Eye (tissue), 1 donor: ENCODE measurements around the gene C8G.

ENCODE experiments used
- DNase-seq: peaks from one replicate; pipeline ENCODE4 v3.0.0-alpha.2; 2015

Gene C8G

DNA sequence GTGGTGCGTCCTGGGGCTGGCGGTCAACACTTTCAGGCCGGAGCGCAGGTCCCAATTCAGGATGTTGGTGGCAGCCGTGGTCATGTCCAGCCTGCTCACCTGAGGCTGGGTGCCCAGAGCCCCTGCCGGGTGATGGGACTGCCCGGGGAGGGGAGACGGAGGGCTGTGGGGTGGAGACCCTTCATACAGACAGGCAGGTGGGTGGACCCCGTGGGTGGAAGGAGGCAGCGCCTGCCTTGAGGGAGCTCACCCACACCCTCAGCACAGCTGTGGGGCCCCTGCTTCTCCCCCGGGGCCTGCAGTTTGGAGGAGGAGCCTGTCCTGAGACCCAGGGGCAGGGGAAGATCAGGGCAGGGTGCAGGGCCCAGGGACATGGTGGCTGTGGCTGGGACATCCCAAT is 25.3 kb downstream of the C8G start:
- no peak for DNase-seq

DNA sequence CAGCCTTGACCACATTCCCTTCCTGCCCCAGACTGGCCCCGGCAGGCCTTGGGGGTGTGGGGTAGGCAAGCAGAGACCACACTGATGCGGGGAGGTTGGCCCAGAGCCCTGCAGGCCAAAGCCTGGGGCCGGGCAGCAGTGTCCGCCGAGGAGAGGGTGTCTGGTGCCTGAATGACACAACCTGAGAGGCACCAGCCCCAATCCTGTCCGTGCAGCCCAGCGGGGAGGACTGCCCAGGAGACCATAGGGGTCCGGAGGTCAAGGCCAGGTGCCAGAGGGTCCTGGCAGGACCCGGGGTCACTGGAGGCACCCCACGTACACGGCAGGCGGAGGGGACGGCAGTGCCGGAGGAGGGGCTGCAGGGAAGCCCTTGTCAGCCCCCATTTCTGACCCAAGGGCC is 26.7 kb downstream of the C8G start:
- DNase-seq: no peak

DNA sequence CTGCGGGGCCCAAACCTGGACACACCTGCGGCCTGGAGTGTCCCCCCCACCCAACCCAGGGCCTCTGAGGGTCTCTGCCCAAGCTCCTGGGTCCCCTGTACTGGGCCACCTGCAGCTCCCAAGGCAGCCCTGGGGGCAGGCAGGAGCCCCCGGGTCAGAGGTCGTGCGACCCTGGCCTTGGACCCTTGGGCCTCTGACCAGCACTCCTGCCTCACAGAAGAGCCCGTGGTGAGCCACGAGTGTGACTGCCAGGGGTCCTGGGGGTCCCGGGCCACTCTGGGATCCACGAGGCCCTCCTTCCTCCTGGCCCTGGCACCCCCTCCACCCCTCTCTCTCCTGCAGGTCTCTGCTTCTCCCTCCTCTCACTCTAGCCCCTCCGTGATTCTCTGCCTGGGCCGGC is 27.3 kb downstream of the C8G start:
- no peak for DNase-seq

DNA sequence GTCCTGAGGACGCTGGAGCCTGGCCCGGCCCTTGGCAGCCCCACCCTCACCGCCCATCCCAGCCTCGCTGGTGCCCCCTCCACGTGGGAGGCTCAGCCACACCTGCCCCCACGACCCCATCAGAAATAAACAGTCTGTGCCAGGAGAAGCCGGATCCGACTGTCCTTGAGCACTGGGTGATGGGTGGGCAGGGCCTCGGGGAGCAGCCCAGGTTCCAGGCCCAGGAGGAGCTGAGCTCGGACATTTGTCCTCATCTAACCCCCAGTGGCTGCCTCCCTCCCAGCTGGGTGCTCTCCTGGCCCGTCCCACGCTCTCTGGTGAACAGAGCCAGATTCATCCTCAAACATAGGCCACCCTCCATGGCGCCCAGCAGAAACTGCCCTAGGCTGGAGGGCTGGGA is 27.7 kb downstream of the C8G start:
- no peak for DNase-seq

DNA sequence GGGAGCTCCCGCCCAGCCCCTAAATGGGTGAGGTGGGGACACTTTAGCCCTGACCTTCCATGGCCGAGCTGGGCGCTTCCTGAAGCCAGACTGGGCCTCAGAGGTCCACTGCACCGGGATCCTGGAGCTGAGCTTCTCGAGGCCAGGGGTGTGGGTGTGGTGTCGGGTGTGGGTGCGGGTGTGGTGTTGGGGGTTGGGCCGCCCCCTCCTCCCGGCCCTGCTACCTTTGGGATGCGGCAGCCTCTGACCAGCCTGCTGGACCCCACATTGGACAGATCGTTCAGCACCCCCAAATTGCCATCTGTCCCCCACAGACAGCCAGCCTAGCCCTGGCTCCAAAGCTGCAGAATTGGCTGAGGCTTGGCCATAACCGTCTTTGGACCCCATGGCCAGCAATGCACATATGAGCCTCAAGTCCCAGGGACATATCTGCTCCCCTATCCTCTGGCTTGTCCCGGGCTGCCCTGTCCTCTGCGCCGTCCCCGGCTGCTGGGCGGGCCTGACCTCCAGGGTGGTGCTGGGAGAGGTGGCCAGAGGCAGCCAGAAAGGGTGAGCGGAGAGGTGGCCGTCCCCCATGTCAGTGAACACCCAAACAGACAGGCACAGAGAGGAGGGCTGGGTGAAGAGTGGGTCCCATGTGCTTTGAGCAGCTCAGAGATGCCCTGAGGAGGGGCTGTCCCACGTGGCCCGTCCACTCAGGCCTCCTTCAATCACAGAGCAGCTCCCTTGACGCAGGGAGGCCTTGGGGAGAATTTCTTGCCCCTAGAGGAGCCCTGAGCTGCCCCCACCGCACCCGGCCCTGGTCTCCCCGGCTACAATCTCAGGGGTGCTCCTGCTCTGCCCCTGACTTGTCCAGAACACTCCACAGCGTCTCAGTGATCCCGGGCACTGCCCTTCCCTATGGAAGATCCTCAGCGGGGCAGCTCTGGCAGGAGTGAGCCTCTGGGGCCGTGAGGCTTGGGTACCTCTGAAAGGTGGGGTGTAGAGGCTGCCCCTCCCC is 28.9 kb downstream of the C8G start:
- no peak for DNase-seq

DNA sequence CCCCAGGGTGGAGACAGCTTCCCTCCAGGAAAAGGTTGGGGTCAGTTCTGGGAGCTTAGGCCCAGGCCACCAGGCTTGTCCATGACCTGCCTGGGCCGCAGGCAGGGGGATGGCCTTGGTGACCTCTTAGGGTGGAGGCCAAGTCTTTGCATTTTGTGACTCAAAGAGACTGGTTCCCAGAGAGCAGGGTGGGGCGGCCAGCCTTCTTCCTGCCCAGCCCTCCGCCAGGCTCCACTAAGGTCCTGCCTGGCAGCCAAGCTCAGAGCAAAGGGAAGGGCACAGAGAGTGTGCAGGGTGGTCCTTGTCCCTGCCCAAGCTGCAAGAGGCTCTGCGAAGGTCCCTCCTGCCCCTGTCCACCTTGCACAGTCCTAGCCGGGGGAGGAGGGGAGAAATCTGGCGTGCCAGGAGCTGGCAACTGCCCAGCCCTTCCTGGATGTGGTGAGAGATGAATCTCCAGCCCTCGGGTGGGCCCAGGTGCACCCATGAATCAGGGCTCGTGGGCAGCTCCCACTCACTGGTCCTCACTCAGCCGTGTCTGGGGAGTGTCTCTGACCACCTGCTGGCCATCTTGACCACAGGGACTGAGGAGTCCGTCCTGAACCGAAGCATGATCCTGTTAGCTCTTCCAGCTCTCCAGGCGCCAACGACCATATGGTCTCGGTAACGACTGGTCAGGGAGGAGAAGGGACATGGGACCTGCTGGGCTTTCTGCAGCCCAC is 29.9 kb downstream of the C8G start:
- DNase-seq: no peak

DNA sequence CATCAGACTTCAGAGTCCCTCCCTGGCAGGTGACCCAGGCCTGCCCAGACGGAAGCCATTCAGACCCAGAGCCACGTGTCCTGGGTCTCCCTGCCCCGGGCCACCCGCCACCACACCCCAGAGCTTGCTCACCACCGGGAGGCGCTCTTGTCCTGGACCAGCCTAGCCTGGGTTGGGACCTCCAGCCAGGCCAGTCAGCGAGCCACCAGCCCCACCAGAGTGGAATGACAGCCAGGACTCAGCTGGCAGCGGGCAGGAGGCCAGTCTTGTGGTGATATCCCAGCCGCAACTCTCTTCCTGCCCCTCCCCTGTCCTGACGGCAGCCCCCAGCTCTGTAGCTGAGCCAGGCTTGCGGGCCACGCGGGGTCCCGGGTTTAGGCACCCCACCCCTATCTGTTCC is 30.6 kb downstream of the C8G start:
- no peak for DNase-seq

DNA sequence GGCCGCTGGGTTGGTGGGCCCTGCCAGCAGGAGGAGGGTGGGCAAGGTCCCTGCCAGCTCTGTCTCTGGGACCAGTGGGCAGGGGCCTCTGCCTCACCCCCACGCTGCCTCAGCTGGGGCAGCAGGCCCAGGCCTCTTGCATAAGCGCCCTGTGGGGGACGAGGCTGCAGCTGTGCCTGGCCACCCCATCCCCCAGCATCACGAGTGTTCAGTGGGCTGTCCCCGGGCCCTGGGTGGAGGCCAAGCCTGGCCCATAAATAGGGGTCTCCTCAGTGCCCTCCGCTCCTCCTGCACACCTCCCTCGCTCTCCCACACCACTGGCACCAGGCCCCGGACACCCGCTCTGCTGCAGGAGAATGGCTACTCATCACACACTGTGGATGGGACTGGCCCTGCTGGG is 32.2 kb downstream of the C8G start, which contains the start of gene PTGDS:
Gene PTGDS (plus strand): TSS at position 282 of the 400 bp plus-strand sequence. CDS start 75 bp downstream, at position 357.
- DNase-seq: peak; percentile 42

DNA sequence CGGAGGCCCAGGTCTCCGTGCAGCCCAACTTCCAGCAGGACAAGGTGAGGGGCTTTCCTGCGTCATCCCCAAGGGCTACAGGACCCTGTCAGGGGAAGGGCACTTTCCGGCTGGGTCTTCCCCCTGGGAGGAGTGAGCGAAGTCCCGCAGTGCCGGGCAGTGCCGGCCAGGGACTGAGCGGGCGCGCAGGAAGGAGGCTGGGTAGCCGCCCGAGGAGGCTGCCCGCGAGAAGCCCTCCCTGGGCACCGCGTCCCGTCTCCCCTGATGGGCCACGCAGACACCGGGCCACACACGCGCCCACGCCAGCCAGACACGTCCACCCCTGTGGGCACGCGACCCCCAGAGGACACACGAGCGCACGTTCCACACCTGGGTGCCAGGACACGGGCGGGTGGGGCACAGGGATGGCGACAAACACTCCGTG is 32.6 kb downstream of the C8G start:
- no peak for DNase-seq

DNA sequence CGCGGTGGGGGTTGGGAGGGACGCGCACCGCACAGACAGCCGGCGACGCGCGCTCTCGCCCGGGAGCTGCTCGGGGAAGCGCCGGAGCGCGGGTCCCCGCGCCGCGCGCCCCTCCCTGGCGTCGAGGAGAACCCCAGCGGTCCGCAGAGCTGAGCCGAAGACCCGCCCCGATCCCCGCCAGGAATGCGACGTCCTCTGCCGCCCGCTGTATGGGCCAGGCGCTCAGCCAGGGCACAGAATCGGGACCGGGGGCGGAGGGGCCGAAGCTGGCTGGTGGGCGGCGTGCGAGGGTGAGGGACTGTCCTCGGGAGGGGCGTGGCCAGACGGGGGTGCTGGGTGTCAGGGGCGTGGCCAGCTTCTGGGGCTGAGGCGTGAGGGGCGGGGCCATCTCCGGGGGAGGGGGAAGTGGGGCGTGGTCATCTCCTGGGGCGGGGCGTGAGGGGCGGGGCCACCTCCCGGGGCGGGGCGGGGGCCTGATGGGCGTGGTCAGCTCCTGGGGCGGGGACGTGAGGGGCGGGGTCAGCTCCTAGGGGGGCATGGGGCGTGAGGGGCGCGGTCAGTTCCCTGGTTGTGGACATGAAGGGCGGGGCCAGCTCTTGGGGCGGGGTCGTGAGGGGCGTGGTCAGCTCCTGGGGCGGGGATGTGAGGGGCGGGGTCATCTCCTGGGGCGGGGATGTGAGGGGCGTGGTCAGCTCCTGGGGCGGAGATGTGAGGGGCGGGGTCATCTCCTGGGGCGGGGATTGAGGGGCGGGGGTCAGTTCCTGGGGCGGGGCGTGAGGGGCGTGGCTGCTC is 33.2 kb downstream of the C8G start:
- peak; percentile 83 for DNase-seq

DNA sequence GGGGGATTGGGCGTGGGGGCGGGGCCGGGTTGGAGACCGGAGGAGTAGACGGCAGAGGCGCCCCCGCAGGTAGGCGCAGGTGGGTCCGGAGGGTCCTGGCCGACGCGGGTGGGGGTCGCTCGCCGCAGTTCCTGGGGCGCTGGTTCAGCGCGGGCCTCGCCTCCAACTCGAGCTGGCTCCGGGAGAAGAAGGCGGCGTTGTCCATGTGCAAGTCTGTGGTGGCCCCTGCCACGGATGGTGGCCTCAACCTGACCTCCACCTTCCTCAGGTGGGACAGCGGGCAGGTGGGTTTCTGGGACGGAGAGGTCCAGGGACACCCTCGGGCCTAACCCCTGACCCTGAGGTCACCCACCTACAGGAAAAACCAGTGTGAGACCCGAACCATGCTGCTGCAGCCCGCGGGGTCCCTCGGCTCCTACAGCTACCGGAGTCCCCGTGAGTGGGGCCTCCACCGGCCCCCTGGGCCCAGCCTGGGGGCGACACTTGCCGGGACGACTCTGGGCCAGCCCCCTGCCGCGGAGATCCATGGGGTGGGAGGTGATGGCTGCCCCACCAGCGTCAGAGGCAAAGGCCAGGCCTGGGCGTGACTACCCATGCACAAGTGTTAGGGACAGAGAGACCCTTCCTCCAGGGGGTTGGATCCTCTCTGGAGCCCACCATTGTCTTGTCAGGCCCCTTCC is 34.0 kb downstream of the C8G start:
- DNase-seq: no peak

DNA sequence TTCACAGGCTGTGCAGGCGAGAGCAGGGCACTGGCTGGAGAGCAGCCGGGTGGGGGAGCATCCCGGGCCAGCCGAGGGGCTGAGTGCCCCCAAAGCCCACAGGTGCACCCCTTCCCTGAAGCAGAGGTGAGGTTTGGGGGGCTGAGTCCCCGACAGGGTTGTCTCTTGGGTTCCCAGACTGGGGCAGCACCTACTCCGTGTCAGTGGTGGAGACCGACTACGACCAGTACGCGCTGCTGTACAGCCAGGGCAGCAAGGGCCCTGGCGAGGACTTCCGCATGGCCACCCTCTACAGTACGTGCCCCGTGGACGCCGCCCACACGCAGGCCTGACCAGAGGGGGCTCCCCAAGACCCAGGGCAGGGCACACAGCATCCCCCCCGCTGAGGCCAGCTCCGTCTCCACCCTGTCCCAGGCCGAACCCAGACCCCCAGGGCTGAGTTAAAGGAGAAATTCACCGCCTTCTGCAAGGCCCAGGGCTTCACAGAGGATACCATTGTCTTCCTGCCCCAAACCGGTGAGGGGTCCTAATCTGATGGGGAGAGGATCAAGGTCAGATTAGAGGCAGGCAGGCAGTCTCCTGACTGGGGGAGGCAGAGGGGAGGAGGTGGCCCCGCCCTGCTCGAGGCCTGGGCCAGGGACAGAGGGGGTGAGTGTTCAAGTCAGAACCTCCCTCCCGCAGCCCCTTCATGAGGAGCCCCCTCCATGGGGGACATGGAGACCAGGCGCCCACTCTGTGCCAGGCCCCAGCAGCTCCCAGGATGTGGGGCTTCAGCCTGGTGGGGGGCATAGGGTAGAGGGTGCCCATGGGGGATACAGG is 34.9 kb downstream of the C8G start:
- no peak for DNase-seq

DNA sequence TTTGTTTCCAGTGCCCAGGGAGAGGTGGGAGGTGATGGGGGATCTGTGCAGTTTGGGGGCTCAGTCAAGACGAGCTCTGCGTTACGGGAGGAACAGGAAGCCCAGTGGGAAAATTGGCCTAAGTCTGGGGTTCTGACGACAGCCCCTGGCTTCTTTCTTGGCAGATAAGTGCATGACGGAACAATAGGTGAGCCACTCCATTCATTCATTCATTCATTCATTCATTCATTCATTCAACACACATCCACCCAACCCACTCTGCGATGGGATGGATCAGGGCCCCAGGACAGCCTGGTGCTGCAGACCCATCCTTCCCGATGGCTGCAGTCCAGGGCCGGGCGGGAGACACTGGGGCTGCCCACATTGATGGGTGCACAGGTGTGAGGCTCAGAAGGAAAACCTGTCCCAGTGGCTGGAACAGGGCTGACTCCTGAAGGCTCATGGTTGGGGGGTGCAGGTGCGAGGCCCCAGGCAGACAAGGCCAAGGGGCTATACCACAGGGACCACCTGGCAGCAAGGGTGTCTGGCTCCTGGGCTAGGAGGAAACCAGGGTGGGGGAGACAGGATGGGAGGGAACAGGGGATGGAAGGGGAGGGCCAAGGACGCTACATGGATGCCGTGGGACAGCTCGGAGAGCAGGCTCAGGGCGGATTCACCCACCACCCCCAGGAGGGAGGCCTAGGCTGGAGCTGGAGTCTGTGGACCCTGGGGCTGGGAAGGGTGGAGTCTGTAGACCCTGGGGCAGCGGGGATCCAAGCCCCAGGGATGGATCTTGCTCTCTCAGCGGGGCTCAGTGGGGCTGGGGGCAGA is 35.8 kb downstream of the C8G start:
- DNase-seq: no peak

DNA sequence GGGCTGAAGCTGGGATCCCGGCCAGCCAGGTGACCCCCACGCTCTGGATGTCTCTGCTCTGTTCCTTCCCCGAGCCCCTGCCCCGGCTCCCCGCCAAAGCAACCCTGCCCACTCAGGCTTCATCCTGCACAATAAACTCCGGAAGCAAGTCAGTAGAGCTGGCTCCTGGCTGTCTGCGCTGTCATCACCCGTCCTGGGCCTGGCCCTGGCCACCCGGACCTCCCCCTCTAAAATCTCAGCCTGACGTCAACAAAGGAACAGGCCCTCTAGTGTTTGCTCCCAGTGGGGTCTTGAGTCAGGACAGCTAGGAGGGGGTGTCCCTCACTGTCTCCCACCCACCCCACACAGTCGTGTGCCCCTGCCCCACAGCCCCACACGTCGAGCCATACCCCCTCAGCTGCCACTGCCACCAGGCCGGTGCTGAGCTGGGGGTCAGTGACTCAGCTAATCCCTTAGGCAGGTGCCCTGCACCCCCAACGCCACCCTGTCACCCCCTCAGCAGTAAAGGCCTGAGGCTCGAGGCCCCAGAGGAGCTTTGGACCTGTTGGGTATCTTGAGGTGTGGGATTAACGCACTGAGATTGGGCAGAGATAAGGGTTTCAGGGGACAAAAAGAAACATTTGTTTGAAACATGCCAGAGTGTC is 36.7 kb downstream of the C8G start:
- no peak for DNase-seq

DNA sequence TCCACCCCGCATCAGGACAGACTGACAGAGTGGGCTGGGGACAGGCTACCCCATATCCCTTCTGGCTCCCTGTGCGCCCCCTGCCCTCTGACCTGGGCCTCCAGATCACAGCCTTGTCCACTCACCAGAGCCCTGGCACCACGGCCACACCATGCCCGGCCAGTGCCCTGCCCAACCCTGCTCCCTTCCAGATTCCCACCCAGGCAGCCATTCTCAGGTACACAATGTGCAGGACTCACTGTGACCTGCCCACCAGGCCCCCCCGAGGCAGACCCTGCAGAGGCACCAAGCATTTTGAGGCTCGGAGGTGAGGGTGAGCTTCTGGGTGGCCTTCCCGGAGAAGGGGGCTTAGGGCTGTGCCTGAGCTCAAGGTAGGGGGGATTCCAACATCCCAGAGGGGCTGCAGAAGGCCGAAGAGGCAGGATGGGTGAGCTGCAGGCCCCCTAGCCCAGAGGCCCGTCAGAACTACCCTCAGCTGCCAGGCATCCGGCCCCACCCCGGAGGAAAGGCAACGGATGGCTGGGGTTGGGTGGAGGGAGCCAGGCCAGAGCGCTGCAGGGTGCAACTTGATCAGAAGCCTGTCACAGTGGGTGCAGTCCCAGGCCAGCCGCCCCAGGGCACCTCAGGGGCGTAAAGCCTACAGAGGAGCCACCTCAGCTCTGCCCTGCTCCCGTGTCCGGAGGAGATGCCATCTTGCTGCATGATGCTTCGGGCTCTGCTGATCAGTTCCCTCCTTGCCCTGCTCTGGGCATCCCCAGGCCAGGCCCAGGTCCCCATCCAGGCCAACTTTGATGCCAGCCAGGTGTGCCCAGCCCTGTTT is 37.4 kb downstream of the C8G start, which contains the start of gene LCNL1:
Gene LCNL1 (plus strand): TSS at position 762 of the 820 bp plus-strand sequence. CDS start 594 bp downstream, outside the sequence.
- DNase-seq: no peak

DNA sequence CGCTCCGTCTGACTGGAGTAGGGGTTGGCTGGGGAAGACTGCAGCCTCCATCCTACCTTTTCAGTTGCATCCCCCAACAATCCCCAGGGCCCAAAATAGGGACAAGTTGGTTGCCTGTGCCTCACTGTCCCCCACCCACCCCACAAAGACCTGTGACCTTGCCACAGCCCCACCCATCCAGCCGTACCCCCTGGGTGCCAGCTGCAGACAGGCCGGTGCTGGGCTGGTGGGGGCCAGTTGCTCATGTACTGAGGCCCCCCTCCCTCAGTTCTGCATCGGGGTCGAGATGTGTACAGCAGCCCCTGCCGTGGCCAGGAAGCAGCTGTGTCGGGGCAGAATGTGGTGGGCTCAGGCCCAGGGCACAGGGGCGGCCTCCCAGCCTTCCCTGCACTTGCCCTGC is 38.1 kb downstream of the C8G start:
- DNase-seq: no peak

DNA sequence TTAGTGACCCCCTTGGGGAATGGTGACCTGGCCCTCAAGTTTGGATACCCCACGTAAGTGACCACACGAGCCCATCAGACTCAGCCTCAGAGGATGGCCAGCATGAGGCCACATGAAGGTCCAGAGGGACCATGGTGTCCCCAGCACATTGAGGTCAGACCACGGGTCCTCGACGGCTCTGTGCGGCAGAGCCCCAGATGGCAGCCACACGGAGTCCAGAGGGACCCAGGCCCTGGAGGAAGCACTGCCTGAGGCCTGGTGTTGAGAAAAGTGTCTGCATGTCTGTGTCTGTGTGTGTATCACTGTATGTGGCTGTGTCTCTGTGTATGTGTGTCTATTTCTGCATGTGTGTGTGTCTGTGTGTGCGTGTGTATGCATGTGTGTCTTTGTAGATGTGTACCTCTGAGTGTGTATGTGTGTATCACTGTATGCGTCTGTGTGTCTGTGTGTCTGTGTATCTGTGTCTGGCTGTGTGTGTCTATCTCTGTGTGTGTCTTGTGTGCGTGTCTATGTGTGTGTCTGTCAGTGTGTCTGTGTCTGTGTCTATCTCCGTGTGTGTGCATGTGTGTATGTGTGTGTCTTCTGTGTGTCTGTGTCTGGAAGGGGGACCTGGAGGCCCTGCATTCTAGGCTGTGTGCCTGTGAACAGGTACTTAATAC is 38.7 kb downstream of the C8G start:
- DNase-seq: no peak

DNA sequence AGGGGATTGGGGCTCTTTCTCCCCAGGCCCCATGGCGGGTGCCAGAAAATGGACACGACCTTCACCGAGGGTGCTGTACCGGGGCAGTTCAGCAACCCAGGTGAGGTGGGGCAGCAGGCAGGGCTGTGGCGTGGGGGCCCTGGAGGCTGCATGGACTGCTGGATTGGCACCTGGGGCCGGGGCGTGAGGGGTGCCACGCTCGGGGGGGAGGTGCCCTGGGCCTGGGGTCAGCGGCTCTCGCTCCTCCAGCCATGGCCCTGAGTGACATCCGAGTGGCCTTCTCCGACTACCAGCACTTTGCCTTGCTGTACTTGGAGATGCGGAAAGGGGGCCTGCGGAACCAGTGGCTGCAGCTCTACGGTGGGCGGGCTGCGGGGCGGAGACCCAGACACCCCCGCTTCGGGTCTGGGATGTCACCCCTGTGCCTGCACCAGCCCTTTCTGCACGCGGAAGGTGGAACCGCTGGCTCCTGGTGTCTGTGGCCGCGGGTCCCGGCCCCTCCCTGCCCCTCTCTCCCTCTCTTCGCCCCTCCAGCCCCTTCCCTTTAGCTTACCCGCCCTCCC is 39.5 kb downstream of the C8G start:
- DNase-seq: no peak
